Stimulated activated CD8-positive, alpha-beta memory T cell treated with anti-CD3 and anti-CD28 coated beads, Interleukin-12 subunit alpha, Interleukin-12 subunit beta, amount 100 ng/mL, for 4 hours (primary cell): Measurements from ENCODE around the gene CNTN4.

Source experiments
- DNase-seq: peaks from one replicate; pipeline ENCODE4 v3.0.0-alpha.2; 2020; ENCODE audit warnings: low read depth

The CNTN4 gene

DNA sequence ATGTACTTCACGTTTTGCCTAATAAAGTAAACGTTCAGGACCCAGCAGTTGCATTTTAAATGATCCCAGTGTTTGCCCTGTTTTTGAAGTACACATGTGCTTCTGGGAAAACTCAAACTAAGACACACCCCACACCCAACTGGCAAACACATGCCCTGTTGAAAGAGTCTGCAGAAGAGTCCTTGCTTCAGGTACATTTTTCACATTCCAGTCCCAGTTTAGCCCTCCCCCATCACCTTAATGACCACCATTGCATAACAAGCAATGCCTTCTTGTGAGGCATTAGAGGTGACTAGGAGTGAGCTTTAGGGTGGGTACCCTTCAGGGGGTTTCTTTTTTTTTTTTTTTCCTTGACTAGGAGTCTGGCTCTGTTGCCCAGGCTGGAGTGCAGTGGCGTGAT, 322.3 kb downstream of the CNTN4 start:
- DNase-seq = no peak

DNA sequence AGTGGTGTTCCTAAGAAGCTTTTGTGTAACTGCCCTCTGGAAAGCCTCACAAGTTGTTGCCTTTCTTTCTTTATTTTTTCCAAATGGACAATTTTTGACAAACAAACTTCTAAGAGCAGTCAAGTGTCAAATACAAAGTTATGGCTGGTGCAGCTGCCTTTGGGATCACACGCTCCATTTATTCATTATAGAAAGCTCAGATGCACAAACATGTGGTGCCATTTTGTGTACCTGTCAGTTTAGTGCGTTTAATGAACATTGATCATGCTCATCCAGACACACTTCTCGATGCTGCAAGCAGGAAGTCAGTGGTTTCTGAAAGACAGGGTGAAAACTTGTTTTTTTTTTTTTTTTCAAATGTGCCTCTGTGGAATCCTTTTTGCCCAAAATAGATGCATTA, 324.5 kb downstream of the CNTN4 start:
- no peak for DNase-seq

DNA sequence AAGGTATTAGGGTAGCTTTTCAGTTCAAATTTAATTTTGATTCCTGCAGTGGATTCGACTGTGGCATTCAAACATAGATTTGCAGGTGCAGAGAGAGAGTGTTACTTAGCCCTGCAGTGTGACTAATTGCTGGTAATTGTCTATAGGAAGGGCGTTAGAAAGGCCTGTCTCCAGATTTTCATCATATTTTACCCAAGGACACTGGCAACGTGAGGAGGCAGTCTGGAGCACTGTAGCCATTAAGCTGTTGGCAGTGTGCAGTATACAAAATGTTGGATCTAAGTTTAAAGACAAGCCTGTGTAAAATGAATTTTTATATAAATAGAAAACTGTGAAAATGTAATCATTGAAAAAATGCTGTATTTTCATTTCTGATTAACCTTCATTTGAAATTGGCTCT, 342.9 kb downstream of the CNTN4 start:
- no peak for DNase-seq

DNA sequence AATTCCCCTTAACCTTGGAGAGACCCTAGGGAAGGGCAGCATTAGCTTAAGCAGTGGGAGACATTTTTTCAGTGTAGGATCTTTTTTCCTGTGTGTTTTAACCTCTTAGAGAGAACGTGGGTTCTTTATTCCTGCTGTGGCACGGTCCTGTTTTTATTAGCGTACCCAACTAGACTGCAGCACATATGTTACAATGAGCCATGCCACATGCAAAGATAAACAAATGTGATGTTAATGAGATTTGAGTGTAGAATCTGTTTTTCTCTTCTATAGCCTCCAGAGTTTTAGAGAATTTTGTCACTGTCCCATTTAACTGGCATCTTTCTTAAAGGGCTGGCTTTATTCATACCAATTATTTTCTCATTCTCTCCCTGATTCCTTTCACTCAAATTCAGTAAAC, 347.5 kb downstream of the CNTN4 start:
- DNase-seq = no peak

DNA sequence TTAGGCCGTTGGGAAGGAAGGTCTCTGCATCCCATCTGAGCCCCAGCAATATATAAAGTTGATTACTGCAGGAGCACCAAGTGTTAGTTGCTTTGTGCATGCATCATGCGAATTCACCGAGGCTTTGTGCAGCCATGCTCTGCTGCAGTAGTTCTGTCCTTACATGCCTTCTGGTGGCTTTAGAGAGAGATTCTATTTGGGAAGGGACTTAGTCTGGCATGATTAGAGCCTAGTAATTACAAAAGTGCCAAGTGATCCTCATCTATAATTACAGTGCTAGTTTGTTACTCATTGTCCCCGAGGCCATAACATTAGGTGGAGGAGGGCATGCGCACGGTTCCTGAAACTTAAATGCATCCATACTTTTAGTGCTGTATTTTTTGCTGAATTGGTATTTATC, 353.6 kb downstream of the CNTN4 start:
- no peak for DNase-seq

DNA sequence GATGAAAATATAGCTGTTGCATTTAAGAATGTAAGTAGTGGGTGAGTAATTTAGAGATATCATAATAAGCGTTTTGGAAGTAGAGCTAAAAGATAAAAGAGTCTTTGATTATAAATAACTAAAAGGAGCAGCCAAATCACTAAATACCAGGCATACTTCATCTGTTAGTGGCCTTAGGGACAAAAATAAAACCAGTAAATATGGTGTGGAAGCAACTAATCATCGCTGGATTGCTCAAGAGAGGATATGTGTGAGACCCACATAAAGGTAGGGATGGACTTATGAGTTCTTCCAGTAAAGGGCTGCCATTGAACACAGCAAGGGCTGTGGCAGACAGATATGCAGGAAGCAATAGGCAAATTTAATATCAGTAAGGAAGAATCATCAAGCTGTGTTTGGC, 356.2 kb downstream of the CNTN4 start:
- DNase-seq = no peak

DNA sequence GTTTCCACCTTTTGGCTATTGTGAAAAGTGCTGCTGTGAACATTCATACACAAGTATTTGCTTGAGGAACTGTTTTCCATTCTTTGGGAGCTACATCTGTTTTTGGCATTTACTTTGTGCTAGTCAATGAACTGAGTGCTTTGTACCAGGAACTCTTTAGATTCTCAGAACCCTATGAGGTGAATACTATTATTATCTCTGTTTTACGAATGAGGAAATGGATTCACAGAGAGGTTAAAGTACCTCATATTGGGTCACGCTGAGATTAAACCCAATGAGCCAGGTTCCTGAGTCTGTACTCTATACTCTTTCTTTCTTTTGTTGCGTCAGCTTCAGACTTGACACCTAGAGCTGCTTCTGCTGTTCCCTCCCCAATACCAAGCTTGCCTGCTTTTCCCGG, 358.1 kb downstream of the CNTN4 start:
- DNase-seq = no peak

DNA sequence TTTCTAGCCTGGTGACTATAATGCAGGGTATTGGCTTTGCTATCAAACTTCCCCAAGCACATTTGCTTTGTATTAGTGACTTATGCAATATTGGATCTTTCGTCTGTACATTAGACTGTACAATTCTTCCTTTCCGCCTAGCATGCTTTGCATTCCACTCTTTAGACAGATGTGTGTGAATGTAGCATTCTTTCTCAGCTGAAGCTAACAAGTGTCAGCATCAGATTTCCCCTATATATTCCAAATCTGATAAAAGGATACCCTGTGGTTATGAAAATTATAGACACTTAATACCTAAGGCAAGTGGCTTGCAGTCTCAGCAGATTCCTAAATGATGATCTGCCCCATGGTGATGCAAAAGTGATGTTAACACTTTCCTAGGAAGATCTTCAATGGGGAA, 360.1 kb downstream of the CNTN4 start:
- DNase-seq = no peak

DNA sequence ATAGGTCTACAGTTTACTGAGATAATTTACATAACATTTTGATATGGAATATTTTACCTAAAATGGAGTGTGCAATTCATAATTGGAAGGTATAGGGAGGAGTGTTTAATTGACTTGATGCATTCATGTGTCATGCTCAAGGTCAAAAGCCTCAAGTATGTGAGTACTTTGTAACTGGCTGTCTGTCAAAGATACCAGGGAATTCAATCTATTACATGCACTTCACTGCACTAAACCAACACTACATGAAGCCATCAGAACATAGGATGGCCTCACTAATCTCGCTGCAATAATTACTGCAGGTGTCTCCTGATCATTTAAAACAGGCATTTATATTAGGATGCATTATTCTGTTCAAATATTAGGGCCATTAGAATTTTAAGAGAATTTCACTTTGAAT, 367.2 kb downstream of the CNTN4 start:
- DNase-seq = no peak

DNA sequence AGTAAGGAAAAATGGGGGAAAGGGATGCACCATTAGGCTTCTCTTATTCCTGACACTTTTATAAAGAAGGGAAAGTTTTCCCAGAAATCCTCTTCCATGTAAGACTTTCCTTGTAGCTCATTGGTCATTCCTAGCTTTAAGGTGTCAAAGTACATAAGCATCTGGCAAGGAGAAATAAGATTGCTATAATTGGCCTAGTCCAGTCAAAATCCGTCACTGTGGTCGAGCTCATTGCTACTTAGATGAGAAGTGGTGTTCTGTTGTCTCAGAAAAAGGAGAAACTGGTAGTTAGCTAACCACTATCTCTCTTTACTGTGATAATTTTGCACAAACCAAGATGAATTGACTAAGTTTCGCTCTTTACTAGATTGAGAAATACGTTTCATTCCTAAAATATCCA, 370.1 kb downstream of the CNTN4 start:
- DNase-seq = no peak

DNA sequence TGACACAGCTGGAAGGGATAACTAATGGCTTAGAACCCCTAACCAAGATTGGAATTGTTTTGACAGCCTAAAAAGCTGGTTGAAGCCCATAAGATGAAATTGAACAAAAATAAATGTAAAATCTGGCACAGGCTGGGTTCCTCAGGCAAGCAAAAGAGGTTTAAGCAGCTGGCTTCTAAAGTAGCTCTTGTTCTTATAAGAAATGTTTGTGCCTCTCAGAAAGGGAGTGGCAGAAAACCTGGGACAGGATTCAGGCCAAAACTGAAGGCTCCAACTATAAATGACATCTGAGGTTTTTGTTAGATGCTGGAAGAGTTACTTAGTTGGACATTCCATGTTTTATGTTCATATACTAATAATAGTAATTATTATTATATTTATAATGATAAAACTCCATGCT, 378.3 kb downstream of the CNTN4 start:
- DNase-seq = no peak

DNA sequence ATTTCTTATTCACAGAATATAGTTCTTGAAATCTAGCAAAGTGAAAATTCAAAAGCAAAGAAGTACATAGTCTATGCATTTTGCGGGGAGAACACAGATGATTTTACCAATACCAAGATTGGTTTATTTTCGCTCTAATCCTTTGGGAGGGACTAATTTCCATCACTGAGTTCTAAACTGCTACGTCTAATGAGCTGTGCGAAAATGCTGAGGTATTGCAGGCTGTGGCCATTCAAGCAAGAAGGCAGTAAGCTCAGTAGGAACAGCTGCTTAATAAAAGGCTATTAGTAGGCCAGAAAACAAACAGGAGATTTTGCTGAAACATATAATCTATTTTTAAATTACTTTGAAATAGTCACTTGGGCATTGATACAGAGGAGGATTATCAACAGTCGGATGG, 379.0 kb downstream of the CNTN4 start:
- no peak for DNase-seq

DNA sequence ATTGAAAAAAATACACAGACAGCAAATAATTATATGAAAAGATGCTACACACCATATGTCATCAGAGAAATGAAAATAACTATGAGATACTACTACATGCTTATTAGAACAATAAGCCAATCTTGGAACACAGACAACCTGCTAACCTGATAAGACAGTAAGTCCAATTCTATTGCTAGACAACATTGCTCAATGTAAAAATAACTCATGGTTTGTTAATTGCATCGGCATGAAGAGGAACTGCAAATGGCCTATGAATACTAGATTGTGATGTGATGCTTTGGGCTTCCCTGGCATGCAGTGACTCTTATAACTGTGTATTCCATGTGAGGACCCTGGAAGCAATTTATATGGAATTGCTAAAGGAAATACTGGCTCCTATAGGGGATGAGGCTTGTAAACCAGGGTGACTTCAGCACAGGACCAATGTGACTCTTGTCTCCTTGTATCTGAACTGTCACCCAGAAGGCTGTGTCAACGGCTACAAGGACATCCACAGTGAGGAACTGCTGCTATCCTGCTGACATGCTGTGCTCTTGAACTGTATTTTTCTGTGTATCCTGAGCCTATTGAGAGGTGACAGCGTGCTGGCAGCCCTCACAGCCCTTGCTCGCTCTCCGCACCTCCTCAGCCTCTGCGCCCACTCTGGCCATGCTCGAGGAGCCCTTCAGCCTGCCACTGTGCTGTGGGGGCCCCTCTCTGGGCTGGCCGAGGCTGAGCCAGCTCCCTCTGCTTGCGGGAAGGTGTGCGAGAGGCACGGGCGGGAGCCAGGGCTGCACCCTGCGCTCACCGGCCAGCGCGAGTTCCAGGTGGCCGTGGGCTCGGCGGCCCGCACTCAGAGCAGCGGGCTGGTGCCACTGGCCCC, 385.7 kb downstream of the CNTN4 start:
- DNase-seq = no peak

DNA sequence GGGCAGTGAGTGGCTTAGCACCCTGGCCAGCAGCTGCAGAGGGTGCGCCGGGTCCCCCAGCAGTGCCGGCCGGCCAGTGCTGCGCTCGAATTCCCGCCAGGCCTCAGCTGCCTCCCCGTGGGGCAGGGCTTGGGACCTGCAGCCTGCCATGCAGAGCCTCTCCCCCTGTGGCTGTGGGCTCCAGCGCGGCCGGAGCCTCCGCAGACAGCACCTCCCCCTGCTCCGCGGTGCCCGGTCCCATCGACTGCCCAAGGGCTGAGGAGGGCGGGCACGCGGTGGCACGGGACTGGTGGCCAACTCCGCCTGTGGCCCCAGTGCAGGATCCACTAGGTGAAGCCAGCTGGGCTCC, 386.3 kb downstream of the CNTN4 start:
- no peak for DNase-seq

DNA sequence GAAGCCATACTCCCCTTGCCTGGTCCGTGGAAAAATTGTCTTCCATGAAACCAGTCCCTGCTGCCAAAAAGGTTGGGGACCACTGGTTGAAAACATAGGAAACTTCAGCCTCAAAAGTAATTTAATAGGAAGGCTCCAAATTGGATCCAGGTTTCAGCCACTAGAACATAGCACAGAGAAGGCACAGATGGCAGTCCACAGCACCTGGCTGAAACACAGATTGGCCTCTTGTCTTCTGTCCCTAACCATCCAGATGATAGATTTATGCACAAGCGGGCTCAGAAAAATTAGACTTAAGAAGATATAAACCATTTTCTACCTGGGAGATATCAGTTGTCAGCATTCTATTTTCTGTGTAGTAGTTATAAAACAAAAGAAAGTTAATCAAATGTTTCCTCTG, 397.1 kb downstream of the CNTN4 start:
- no peak for DNase-seq

DNA sequence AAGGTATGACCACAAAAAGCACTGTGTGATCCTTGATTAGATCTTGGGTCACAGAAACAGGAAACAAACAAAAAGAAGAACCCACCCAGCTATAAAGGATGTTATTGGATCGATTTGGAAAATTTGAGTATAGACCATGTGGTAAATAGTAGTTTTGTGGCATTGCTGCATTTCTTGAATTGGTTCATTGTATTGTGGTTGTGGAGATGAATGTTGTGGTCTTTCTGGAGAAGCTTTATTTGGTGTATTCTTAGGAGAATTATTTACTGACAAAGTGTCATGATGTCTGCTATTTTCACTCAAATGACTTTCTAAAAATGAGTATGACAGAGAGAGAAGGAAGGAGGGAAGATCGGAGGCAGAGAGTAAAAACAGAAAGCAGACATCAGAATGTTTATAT, 406.2 kb downstream of the CNTN4 start:
- no peak for DNase-seq

DNA sequence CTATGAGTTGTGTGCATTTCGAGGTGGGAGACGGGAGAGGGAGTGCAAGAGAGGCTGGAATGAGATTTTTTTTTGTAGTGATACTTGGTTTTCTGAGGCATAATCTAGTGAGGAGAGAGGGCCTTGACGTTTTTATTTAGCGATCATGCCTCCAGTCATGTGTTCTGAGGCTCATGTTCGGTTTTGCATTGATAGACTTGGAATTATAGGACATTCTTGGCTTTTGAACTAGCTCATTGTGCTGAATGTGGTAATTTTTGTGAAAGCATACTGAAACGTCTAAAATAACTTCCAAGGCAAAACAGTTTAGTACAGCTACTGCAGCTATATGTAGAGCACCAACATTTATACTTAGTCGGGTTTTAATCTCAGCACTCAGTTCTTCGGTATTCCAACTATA, 408.1 kb downstream of the CNTN4 start:
- no peak for DNase-seq

DNA sequence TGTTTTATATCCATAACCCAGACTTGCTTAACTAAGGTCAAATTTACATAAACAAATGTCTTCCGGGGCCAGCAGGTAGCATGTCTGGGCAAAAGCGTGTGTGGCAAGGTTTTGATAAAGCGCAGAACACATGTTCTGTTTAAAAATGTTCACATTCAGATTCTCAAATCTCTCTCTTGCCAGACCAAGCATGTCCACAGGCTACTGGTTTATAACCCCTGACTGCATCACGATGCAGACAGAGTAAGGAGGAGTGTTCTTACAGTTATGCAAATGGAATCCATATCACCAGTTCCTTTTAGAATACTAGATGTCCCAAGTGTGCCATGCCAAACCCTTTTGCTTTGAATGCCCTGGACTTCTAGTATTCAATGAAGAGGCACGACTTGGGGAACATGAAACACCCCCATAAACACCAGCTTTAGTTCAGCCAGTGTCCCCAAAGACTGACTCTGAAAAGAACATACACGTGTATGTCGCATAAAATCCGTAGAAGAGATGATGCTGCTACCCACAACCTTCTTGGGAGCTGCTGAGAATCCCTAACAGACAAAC, 412.0 kb downstream of the CNTN4 start:
- DNase-seq = no peak

DNA sequence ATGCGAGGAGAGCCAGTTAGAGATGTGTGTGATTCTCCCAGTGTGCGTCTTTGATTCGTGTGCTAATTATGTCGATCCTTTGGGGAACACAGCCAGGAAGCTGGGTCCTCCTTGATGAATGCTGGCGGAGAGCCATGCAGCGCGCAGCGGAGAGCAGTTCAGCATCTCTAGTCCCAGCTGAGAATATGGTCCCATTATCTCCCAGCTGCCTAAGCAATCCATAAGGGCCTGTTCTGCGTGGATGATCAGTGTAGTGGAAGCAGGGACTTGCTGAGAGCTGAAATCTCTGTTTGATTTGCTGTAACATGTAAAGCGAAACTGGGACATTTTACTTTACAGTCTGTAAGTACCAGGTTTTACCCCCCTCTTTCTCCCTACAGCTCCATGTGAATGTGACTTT, 412.7 kb downstream of the CNTN4 start:
- no peak for DNase-seq

DNA sequence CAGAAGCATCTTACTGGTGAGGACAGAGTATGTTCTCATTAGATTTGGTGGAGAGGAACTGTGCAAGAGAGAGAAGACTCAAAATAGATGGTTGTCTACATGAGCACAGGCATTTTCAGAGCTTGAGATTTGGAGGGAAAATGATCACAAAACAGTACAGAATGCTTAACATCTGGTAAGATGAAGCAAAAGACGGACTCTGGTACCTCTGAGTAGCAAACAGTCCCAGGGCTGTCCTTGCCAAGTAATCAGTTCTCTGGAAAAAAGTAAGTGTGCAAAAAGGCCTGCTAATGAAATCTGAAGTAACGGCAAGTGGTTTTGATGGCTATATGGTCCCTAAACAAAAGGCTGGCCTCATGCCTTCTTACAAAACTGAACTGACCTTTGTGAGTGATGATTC, 414.2 kb downstream of the CNTN4 start:
- DNase-seq = no peak

DNA sequence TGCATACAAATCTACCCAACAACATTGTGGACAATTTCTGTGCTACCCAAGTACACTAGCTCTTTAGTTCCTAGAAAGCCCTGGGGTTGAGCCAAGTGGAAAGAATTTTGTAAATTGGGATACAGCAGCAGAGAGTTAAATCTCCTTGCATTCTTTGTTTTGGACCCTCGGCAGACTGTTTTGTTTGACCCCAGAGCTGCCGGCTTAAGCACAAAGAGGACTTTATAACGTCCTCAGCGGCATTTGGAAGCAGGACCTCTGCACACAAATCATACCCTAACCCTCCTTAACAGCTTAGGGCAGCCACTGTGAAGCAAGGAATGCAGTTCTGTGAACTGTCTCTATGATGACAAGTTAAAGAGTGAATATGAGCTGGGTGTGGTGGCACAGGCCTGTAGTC, 415.3 kb downstream of the CNTN4 start:
- DNase-seq = no peak

DNA sequence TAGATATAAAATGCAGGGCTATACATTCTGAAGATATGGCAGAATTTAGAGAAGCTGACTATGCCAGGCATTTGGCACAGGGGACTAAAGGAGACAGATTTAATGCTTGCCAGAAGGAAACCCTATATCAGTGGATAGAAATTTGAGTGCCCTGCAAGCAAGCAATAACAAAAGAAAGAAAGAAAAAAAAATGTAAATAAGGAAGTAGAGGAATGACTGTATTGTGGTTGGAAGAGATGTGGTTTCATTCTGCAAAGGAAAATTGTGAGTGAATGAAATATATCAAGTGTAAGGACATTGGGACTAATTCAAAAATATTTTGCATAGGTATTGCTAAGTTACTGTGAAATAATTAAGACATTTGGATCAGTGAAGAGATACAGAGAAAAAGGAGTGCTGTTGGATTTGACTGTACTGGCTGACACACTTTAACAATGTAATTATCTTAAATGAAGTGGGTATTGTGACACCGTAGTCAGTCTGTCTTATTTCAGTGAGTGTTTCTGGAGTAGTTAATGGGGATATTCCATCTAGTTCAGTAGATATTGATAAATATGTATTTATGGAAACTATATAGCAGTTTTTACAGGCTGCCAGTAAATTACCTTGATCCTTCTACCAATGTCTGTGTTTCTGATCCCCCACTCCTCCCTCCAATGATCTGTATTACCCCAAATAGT, 418.2 kb downstream of the CNTN4 start:
- DNase-seq = no peak

DNA sequence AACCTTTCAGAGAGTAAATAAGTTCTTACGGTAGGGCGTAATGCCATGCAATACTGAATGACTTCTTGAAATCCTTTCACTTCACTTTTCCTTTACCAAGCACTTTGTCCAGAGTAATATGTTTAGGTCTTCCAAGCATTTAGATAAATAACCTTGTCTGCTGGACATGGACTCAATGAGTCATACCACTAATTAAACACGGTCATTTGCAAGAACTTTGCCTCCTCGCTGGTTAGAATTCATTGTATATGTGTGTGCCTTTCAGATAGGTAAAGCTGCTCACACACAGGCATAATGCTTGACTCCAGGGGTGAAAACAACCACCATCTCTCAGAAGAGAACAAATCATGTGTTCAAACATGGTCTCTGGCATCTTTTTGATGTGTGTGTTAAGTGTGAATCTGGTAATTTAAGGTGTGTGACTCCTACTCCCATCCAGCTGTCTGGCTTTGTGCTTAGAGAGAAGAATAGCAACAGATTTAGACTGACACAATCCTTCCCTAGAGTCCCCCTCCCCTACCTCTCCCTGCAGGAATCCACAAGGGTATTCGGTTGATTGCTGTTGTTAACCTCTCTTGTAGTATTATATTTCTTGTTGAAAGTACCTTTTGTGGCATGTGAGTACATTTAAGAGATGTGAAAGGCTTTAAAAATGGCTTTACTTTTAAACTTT, 419.0 kb downstream of the CNTN4 start:
- no peak for DNase-seq
